GM15510 (cell line): ENCODE measurements around the gene RBM19.

Experiments used
- POLR2A ChIP-seq: IDR thresholded peaks from 3 replicates; pipeline ENCODE4 v1.6.1; 2011; ENCODE audit warnings: borderline replicate concordance; ENCODE audit not compliant: insufficient read length; ENCODE audit errors: extremely low read depth

RBM19 gene

GRCh38 chr12:113895176-113895575 lies 70.9 kb downstream of the RBM19 start:
- no peak for TF ChIP-seq POLR2A

DNA sequence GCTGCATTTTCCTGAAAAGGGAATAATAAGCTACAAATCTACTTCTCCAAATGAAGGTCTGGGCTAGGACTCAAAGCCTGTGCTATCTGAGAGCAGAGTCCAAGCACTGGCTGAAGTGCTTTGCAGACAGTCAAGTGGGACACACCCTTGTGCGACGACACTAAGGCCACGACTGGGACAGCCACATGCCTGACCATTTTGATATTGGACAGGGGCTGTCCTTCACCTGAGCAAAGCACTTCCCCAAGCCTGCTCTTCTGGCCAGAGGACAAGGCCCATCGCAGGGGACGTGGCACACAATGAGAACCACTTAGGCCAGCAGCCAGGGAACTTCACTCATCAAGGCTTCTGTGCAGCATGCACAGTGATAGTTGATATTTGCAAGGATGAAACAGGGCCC lies 71.4 kb downstream of the RBM19 start:
- no peak for TF ChIP-seq POLR2A

- TF ChIP-seq POLR2A = no peak
These were observed 72.9 kb downstream of the RBM19 start for GRCh38 chr12:113893221-113893620.

DNA sequence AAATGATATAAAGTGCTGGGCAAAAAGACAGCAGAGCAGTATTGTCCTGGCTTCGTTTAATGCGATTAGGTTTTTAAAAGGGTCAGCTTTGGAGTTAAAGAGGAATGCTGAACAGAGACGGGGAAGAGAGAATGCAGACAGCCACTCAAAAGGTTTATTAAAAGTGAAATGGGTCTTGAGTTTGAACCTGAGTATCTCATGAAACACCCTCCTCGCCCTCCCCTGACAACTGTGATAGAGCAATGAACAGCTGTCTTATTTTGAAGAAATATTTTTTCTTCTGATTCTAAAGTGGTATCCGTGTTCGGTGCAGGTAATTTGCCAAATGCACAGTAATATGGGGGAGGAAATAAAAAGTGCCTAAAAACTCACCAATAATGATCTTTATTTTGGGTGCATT lies 73.6 kb downstream of the RBM19 start:
- TF ChIP-seq POLR2A = no peak

DNA sequence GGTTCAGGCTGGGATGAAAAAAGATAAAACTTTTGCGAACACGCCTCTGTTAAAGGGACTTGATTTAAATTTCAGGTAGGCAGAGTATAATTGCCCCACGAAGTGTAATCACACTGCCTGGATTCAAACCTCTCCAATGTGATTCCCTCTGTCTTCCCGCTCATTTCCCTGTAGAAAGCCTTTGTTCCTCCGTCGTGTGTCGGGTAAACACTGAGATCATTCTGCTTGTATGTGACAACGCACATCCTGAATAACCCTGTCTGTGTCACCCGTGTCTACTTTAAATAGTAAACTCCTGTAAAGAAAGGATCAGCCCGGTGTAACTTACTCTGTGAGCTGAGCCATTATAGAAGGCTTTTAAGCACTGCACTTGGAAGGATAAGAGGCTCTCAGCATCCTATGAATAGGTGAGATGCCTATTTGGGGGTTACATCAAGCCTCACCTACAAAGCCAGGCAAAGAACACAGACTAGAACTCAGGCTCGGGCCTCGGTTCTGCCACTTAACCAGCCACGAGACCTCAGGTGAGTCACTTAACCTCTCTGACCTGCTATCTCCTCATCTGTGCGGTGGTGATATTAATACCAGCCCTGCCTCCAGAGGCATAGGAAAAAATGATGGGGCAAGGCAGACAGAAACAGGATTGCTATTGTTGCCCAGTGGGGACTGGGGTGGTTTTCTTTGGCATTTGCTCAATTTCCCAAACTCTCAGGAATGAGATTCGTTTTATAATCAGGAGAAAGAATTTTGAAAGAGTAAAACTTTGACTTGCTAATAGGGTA lies 74.2 kb downstream of the RBM19 start:
- no peak for TF ChIP-seq POLR2A

GRCh38 chr12:113891167-113891692 lies 74.9 kb downstream of the RBM19 start:
- TF ChIP-seq POLR2A = no peak

- no peak for TF ChIP-seq POLR2A
These were observed 76.1 kb downstream of the RBM19 start for GRCh38 chr12:113889891-113890581.

DNA sequence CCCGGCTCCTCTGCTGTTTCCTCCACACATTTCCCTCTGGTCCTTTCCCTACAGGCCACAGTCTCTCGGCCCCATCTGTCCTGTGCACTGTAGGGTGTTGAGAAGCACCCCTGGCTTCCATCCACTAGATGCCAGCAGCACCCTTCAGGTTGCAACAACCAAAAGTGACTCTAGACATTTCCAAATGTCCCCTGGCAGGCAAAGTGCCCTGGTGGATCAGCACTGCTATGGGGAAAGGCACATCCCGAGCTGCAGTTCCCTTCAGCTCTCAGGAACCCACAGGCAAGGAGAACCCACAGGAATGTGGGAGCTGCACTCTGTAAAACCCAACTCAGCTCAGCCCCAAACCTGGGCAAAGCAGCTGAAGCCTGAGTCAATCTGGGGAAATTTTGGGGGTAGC lies 77.0 kb downstream of the RBM19 start:
- no peak for TF ChIP-seq POLR2A

GRCh38 chr12:113888435-113888834 lies 77.7 kb downstream of the RBM19 start:
- TF ChIP-seq POLR2A = no peak

DNA sequence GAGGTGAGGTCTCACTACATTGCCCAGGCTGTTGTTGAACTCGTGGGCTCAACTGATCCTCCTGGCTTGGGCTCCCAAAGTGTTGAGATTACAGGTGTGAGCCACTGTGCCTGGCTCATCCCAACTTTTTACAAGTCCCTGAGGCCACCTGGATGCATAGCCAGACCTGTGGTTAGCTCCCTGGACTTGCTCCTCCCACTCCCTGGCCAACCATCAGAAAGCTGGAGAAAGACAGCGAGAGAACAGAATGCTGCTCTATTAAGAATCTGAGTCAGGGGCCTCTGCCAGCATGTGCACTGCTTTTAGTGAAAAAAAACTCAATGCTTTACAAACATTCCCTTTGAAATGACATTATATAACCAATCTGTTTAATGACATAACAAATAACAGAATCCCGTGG lies 78.2 kb downstream of the RBM19 start:
- no peak for TF ChIP-seq POLR2A

GRCh38 chr12:113886721-113887120 lies 79.4 kb downstream of the RBM19 start:
- TF ChIP-seq POLR2A = no peak

GRCh38 chr12:113884392-113884791 lies 81.7 kb downstream of the RBM19 start:
- no peak for TF ChIP-seq POLR2A

- no peak for TF ChIP-seq POLR2A
These were observed 83.4 kb downstream of the RBM19 start for GRCh38 chr12:113882690-113883089.

GRCh38 chr12:113880988-113881962 lies 84.8 kb downstream of the RBM19 start:
- no peak for TF ChIP-seq POLR2A

DNA sequence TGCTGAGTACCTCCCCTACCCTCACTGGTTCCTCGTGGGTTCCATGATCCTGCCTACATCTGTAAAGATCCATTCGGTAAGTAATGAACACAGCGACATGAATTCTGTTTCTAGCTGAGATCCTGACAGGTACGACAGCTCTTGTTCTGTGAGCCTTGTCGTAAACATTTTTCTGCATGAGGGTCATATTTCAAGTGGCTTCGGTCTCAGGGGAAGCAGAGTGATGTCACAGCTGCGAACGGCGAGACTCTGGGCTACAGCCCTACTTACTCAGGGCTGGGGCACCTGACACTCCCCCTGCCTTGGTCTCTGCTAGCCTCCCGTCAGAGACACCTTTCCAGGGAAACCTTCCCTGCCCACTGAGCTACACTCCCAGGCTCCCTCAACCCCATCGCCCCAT lies 85.8 kb downstream of the RBM19 start:
- TF ChIP-seq POLR2A = no peak
